HepG2 (cell line): ENCODE results near the gene HEXD. TPM values are rescaled to one million over a fixed set of nuclear protein-coding genes. Genes with fewer than 3 reads are reported as not detected.
A peak's percentile ranks its signal among the peaks of the same experiment; 100 is the strongest.

Experiments
- ADNP ChIP-seq: sonication (generic); formaldehyde crosslinking; IDR thresholded peaks from 2 replicates; pipeline ENCODE4 v1.4.0; 2020; ENCODE audit warnings: missing genetic modification reagents
- CCDC6 ChIP-seq: sonication (generic); formaldehyde crosslinking; IDR thresholded peaks from 2 replicates; pipeline ENCODE4 v1.8.1; 2022; ENCODE audit warnings: mild to moderate bottlenecking, missing genetic modification reagents, moderate library complexity
- E2F2 ChIP-seq: sonication (generic); formaldehyde crosslinking; IDR thresholded peaks from 2 replicates; pipeline ENCODE4 v1.4.0; 2020; ENCODE audit warnings: missing genetic modification reagents, borderline replicate concordance
- E2F5 ChIP-seq: sonication (generic); formaldehyde crosslinking; conservative IDR thresholded peaks from 2 replicates; pipeline ENCODE4 v1.4.0; 2020; ENCODE audit warnings: missing genetic modification reagents
- GMEB1 ChIP-seq: sonication (generic); formaldehyde crosslinking; IDR thresholded peaks from 2 replicates; pipeline ENCODE4 v1.5.1; 2020; ENCODE audit warnings: missing genetic modification reagents, mild to moderate bottlenecking, borderline replicate concordance
- GZF1 ChIP-seq: sonication (generic); formaldehyde crosslinking; IDR thresholded peaks from 2 replicates; pipeline ENCODE4 v1.5.1; 2020; ENCODE audit warnings: mild to moderate bottlenecking, missing genetic modification reagents
- LCORL ChIP-seq, 2 experiments: fragments of 450-650 bp in 1 of 2; sonication (generic) in 1 of 2; formaldehyde crosslinking in 1 of 2; IDR thresholded peaks; 2 replicates each; pipeline versions ENCODE4 v1.5.0 to v1.6.1; 2017 to 2020; ENCODE audit warnings: antibody characterized with exemption in 1 of 2, missing genetic modification reagents in 1 of 2
- MBNL3 ChIP-seq: fragments of 250-450 bp; sonication (Bioruptor Pico); conservative IDR thresholded peaks from 2 replicates; pipeline ENCODE4 v1.8.0; 2022; ENCODE audit warnings: mild to moderate bottlenecking, inconsistent platforms
- MED8 ChIP-seq: sonication (generic); formaldehyde crosslinking; IDR thresholded peaks from 2 replicates; pipeline ENCODE4 v1.8.1; 2023; ENCODE audit warnings: mild to moderate bottlenecking, missing genetic modification reagents; ENCODE audit not compliant: insufficient replicate concordance
- NFKB2 ChIP-seq: sonication (generic); formaldehyde crosslinking; IDR thresholded peaks from 2 replicates; pipeline ENCODE4 v1.4.0; 2020; ENCODE audit warnings: missing genetic modification reagents, borderline replicate concordance
- PRPF4 ChIP-seq: fragments of 200-400 bp; formaldehyde crosslinking; IDR thresholded peaks from 2 replicates; pipeline ENCODE4 v1.6.1; 2016; ENCODE audit warnings: low read length, low read depth; ENCODE audit not compliant: poor library complexity, severe bottlenecking
- SP2 ChIP-seq: sonication (generic); formaldehyde crosslinking; IDR thresholded peaks from 2 replicates; pipeline ENCODE4 v1.5.1; 2020; ENCODE audit warnings: mild to moderate bottlenecking, missing genetic modification reagents
- TBP ChIP-seq: sonication (generic); formaldehyde crosslinking; IDR thresholded peaks from 2 replicates; pipeline ENCODE4 v1.5.0; 2020; ENCODE audit warnings: missing genetic modification reagents
- ZBTB26 ChIP-seq: IDR thresholded peaks from 2 replicates; pipeline ENCODE4 v1.6.1; 2016; ENCODE audit warnings: missing compliant biosample characterization, missing genetic modification reagents, borderline replicate concordance
- ZBTB38 ChIP-seq: sonication (generic); formaldehyde crosslinking; IDR thresholded peaks from 2 replicates; pipeline ENCODE4 v1.5.1; 2020; ENCODE audit warnings: mild to moderate bottlenecking, missing genetic modification reagents
- ZNF224 ChIP-seq: sonication (generic); formaldehyde crosslinking; IDR thresholded peaks from 2 replicates; pipeline ENCODE4 v1.5.0; 2020; ENCODE audit warnings: mild to moderate bottlenecking, missing genetic modification reagents
- ZNF460 ChIP-seq: sonication (generic); formaldehyde crosslinking; IDR thresholded peaks from 2 replicates; pipeline ENCODE4 v1.5.1; 2020; ENCODE audit warnings: missing genetic modification reagents, mild to moderate bottlenecking, borderline replicate concordance
- ZNF572 ChIP-seq: sonication (generic); formaldehyde crosslinking; IDR thresholded peaks from 2 replicates; pipeline ENCODE4 v1.5.1; 2020; ENCODE audit warnings: mild to moderate bottlenecking, missing genetic modification reagents
- ZNF576 ChIP-seq: sonication (generic); formaldehyde crosslinking; IDR thresholded peaks from 2 replicates; pipeline ENCODE4 v1.4.0; 2020; ENCODE audit warnings: mild to moderate bottlenecking, missing genetic modification reagents
- ZNF589 ChIP-seq: sonication (generic); formaldehyde crosslinking; conservative IDR thresholded peaks from 2 replicates; pipeline ENCODE4 v1.8.0; 2022; ENCODE audit warnings: mild to moderate bottlenecking, moderate library complexity, missing genetic modification reagents
- ZNF644 ChIP-seq: IDR thresholded peaks from 2 replicates; pipeline ENCODE4 v1.6.1; 2016; ENCODE audit warnings: low read depth
- ZNF883 ChIP-seq: sonication (generic); formaldehyde crosslinking; IDR thresholded peaks from 2 replicates; pipeline ENCODE4 v1.5.1; 2020; ENCODE audit warnings: mild to moderate bottlenecking, missing genetic modification reagents; ENCODE audit errors: not compliant biosample characterization
- polyA plus RNA-seq, 8 experiments: library from polyadenylated mRNA; depleted of rRNA in 3 of 8; stranded (reverse) in 7 of 8; unstranded in 1 of 8; fragments of >200 nt; fragmentation: Illumina TruSeq in 4 of 8; extraction: Trizol in 4 of 8; gene quantifications; 2 replicates each; pipeline versions ENCODE4 v1.2.1 to v1.2.3, GENCODE V29; 2011 to 2016; ENCODE audit warnings: low read depth in 4 of 8, missing spikeins in 1 of 8, mixed read lengths in 1 of 8; ENCODE audit not compliant: insufficient read depth in 1 of 8
- total RNA-seq, 5 experiments: library from RNA; depleted of rRNA; stranded (reverse); fragments of >200 nt; fragmentation: Illumina TruSeq; extraction: Trizol; gene quantifications; 2 replicates each; pipeline ENCODE4 v1.2.3, GENCODE V29; 2016; ENCODE audit warnings: low read depth in 1 of 5

HEXD gene
- total and polyA plus RNA-seq, 2 of the 13 experiments (the other 11 are each of a cell fraction or from before 2014, with no cell fraction given), result 22.3 to 41.8 TPM

- TF ChIP-seq ZBTB38 (CRISPR knock-in tag) (peak; percentile 90), E2F2 (CRISPR knock-in tag) (peak; percentile 83; the same call in 1 of the 2 replicates), ZBTB26 (CRISPR knock-in tag) (peak; percentile 74), ZNF460 (no peak; the same call in 1 of the 2 replicates), E2F5 (CRISPR knock-in tag) (peak; percentile 70; the same call in 1 of the 2 replicates), LCORL (IDR thresholded peaks at IDR 0.05) (no peak), LCORL (CRISPR knock-in tag; IDR thresholded peaks at IDR 0.05) (peak; percentile 80), ZNF589 (CRISPR knock-in tag) (peak; percentile 83; the same call in 1 of the 2 replicates), ZNF576 (CRISPR knock-in tag) (no peak), ADNP (no peak), GZF1 (CRISPR knock-in tag) (no peak), SP2 (CRISPR knock-in tag) (peak; percentile 91), GMEB1 (CRISPR knock-in tag) (peak; percentile 96), ZNF224 (CRISPR knock-in tag) (peak; percentile 99), PRPF4 (no peak), ZNF644 (CRISPR knock-in tag) (no peak), NFKB2 (CRISPR knock-in tag) (peak; percentile 89; the same call in 1 of the 2 replicates), TBP (CRISPR knock-in tag) (no peak), ZNF572 (0 out of 2 replicates have a peak, but pooled peaks have one; percentile 29), MBNL3 (CRISPR knock-in tag) (no peak), ZNF883 (CRISPR knock-in tag) (peak; percentile 93), MED8 (CRISPR knock-in tag) (peak; percentile 97), CCDC6 (CRISPR knock-in tag) (0 out of 2 replicates have a peak, but pooled peaks have one; percentile 68)
These were observed 40.2 kb downstream of the HEXD start, which contains the start of gene NARF (continued) for GRCh38 chr17:82458179-82458884.
